OCI-LY7 (cell line): ENCODE measurements around the gene SYNPO2. TPM values are rescaled to one million over a fixed set of nuclear protein-coding genes. Genes with fewer than 3 reads are reported as not detected.

ENCODE experiments used
- BruUV-seq: library from RNA; stranded (reverse); fragments of 400-500 nt; replicated peaks from 2 replicates; lab custom pipeline; 2021; lab: Mats Ljungman, UMichigan
- CTCF ChIA-PET: fragments of 300-600 bp; sonication (Branson Sonifier 250); formaldehyde crosslinking; loops from one replicate; lab custom pipeline; 2022; ENCODE audit warnings: antibody characterized with exemption; ENCODE audit not compliant: unreplicated experiment; lab: Charles Lee
- POLR2A ChIA-PET: fragments of 300-600 bp; sonication (Branson Sonifier 250); formaldehyde crosslinking; loops from one replicate; lab custom pipeline; 2022; ENCODE audit warnings: antibody characterized with exemption; lab: Charles Lee
- DNase-seq: peaks from one replicate; pipeline ENCODE4 v3.0.0-alpha.2; 2015; ENCODE audit warnings: low spot score
- H2AFZ ChIP-seq: fragments of 200-600 bp; sonication (generic), shearing (Covaris generic); 2 replicates; pipeline ENCODE4 v1.6.1; 2014; ENCODE audit warnings: mild to moderate bottlenecking, antibody characterized with exemption, low read length, moderate library complexity
- H3K27ac ChIP-seq: fragments of 200-600 bp; sonication (generic); 2 replicates; pipeline ENCODE4 v1.5.1; 2014; ENCODE audit warnings: mixed run types, low read depth, mild to moderate bottlenecking, moderate library complexity, low read length, inconsistent platforms; ENCODE audit not compliant: poor library complexity, severe bottlenecking
- H3K36me3 ChIP-seq: fragments of 200-600 bp; sonication (generic); 2 replicates; pipeline ENCODE4 v1.6.1; 2014; ENCODE audit warnings: mild to moderate bottlenecking, antibody characterized with exemption, low read length, moderate library complexity, mixed read lengths; ENCODE audit not compliant: insufficient read depth
- H3K4me1 ChIP-seq: fragments of 200-600 bp; sonication (generic); 2 replicates; pipeline ENCODE4 v1.5.1; 2014; ENCODE audit warnings: mild to moderate bottlenecking, low read length; ENCODE audit not compliant: insufficient read depth, poor library complexity, severe bottlenecking
- H3K4me2 ChIP-seq: fragments of 200-600 bp; sonication (generic); 2 replicates; pipeline ENCODE4 v1.6.1; 2014; ENCODE audit warnings: mild to moderate bottlenecking, low read length
- H3K4me3 ChIP-seq: fragments of 200-600 bp; sonication (generic); 2 replicates; pipeline ENCODE4 v1.5.1; 2014; ENCODE audit warnings: mild to moderate bottlenecking, low read depth, low read length; ENCODE audit not compliant: poor library complexity, severe bottlenecking
- H3K79me2 ChIP-seq: fragments of 200-600 bp; sonication (generic); 2 replicates; pipeline ENCODE4 v1.6.1; 2016; ENCODE audit warnings: low read depth, mild to moderate bottlenecking, low read length, moderate library complexity, mixed read lengths; ENCODE audit not compliant: insufficient read depth
- H3K9me2 ChIP-seq: fragments of 200-600 bp; sonication (generic); 2 replicates; pipeline ENCODE4 v1.6.1; 2016; ENCODE audit warnings: mild to moderate bottlenecking, low read length, mixed read lengths; ENCODE audit not compliant: insufficient read depth
- H3K9me3 ChIP-seq: fragments of 200-600 bp; sonication (generic); 2 replicates; pipeline ENCODE4 v1.6.1; 2014; ENCODE audit warnings: mild to moderate bottlenecking, mixed run types, low read length, mixed read lengths
- H4K20me1 ChIP-seq: fragments of 200-600 bp; sonication (generic); 2 replicates; pipeline ENCODE4 v1.6.1; 2014; ENCODE audit warnings: mild to moderate bottlenecking, antibody characterized with exemption, low read length, moderate library complexity, mixed read lengths; ENCODE audit not compliant: insufficient read depth
- EZH2phosphoT487 ChIP-seq: fragments of 200-600 bp; sonication (generic); IDR thresholded peaks from 2 replicates; pipeline ENCODE4 v1.6.1; 2018; ENCODE audit warnings: low read depth, borderline replicate concordance, mild to moderate bottlenecking, mixed run types, antibody characterized with exemption, low read length, moderate library complexity, mixed read lengths
- intact Hi-C: fragments of 100-400 bp; cut with micrococcal nuclease; formaldehyde crosslinking; loops from one replicate; pipeline ENCODE4 v1.10.0; 2022; ENCODE audit not compliant: unreplicated experiment
- total RNA-seq, 2 experiments: library from RNA; depleted of rRNA in 1 of 2; stranded (reverse); fragments of >200 nt in 1 of 2; shearing (Covaris generic) in 1 of 2; gene quantifications; 2 replicates each; pipeline ENCODE4 v1.2.3, GENCODE V29; 2014 to 2022
- TF ChIP-seq, protein P1 (sequence below): fragments of 200-600 bp; sonication (generic); conservative IDR thresholded peaks from 2 replicates; pipeline ENCODE4 v1.5.1; 2014; ENCODE audit warnings: mild to moderate bottlenecking, antibody characterized with exemption, low read length, moderate library complexity, mixed read lengths

SYNPO2 gene
- total RNA-seq, 2 experiments from 2014 or later = 0.11 to 0.19 TPM

- intact Hi-C loops = no loop called here
- no peak for DNase-seq
- no peak for TF ChIP-seq EZH2phosphoT487
- TF ChIP-seq, protein P1, sequence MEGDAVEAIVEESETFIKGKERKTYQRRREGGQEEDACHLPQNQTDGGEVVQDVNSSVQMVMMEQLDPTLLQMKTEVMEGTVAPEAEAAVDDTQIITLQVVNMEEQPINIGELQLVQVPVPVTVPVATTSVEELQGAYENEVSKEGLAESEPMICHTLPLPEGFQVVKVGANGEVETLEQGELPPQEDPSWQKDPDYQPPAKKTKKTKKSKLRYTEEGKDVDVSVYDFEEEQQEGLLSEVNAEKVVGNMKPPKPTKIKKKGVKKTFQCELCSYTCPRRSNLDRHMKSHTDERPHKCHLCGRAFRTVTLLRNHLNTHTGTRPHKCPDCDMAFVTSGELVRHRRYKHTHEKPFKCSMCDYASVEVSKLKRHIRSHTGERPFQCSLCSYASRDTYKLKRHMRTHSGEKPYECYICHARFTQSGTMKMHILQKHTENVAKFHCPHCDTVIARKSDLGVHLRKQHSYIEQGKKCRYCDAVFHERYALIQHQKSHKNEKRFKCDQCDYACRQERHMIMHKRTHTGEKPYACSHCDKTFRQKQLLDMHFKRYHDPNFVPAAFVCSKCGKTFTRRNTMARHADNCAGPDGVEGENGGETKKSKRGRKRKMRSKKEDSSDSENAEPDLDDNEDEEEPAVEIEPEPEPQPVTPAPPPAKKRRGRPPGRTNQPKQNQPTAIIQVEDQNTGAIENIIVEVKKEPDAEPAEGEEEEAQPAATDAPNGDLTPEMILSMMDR = no peak
- POLR2A ChIA-PET = interaction anchor here (0.6 kb wide), 1 partner anchor 546 kb away, joined by 3 read pairs; no protein-coding TSS in a partner anchor
- CTCF ChIA-PET = no interaction called here
- H3K4me3 ChIP-seq = no peak overlapping the region
- no peaks in the 10 kb centered on the region for H3K4me1 ChIP-seq
- no peaks in the 10 kb centered on the region for H3K36me3 ChIP-seq
- H3K79me2 ChIP-seq = no peaks in the 10 kb centered on the region
- H3K4me2 ChIP-seq = no peak overlapping the region
- BruUV-seq = no TSS peak
- H3K27ac ChIP-seq = no peak overlapping the region
- no peaks in the 10 kb centered on the region for H3K9me2 ChIP-seq
- no peaks in the 10 kb centered on the region for H4K20me1 ChIP-seq
- no peak overlapping the region for H2AFZ ChIP-seq
- no peaks in the 10 kb centered on the region for H3K9me3 ChIP-seq
Observed at GRCh38 chr4:118997601-118998000, 108.9 kb downstream of the SYNPO2 start.

DNA sequence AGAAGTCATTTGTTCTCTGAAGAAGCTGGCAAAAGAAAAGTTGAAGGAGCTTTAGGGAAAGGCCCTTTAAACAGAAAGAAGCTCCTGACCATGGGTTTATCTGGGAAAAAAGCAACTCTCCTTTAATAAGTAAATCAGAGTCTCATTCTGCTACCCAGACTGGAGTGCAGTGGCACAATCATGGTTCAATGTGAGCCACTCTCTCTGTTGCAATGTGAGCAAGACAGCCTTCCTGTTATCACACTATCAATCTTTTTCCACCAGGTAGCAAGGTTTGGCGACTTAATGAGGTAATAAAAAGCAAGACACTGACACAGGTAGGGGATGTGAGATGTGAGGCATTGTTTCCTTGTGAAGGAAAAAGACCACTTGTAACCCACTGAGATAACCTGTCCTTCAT is 111.3 kb downstream of the SYNPO2 start:
- Histone ChIP-seq H2AFZ (no peak overlapping the region), H3K9me3 (no peaks in the 10 kb centered on the region), H4K20me1 (no peaks in the 10 kb centered on the region), H3K27ac (no peak overlapping the region), H3K4me1 (no peaks in the 10 kb centered on the region), H3K4me2 (no peak overlapping the region), H3K9me2 (no peaks in the 10 kb centered on the region), H3K36me3 (no peaks in the 10 kb centered on the region), H3K79me2 (no peaks in the 10 kb centered on the region), H3K4me3 (no peak overlapping the region)
- TF ChIP-seq, protein P1 = no peak
- no peak for TF ChIP-seq EZH2phosphoT487
- POLR2A ChIA-PET = no interaction called here
- CTCF ChIA-PET = no interaction called here
- no peak for DNase-seq
- intact Hi-C loops = no loop called here
- BruUV-seq = no TSS peak

- ChIA-PET POLR2A (no interaction called here), CTCF (no interaction called here)
- no peaks in the 10 kb centered on the region for H3K4me1 ChIP-seq
- H3K4me2 ChIP-seq = no peak overlapping the region
- no peak for DNase-seq
- TF ChIP-seq, protein P1 = no peak
- TF ChIP-seq EZH2phosphoT487 = no peak
- no peaks in the 10 kb centered on the region for H3K79me2 ChIP-seq
- H3K9me3 ChIP-seq = no peaks in the 10 kb centered on the region
- no TSS peak for BruUV-seq
- H3K4me3 ChIP-seq = no peak overlapping the region
- H3K27ac ChIP-seq = no peak overlapping the region
- H3K36me3 ChIP-seq = no peaks in the 10 kb centered on the region
- H4K20me1 ChIP-seq = no peaks in the 10 kb centered on the region
- H2AFZ ChIP-seq = no peak overlapping the region
- intact Hi-C loops = no loop called here
- no peaks in the 10 kb centered on the region for H3K9me2 ChIP-seq
Observed at GRCh38 chr4:119000400-119000799, 111.7 kb downstream of the SYNPO2 start.
